HG03342 (cell line): ENCODE results near the gene PAPOLG.

ENCODE experiments used
- ATAC-seq: cut with Tn5 transposase; IDR thresholded peaks from one replicate; pipeline ENCODE4 v1.9.1; 2021; ENCODE audit warnings: mild to moderate bottlenecking, moderate library complexity; ENCODE audit not compliant: unreplicated experiment

PAPOLG gene

DNA sequence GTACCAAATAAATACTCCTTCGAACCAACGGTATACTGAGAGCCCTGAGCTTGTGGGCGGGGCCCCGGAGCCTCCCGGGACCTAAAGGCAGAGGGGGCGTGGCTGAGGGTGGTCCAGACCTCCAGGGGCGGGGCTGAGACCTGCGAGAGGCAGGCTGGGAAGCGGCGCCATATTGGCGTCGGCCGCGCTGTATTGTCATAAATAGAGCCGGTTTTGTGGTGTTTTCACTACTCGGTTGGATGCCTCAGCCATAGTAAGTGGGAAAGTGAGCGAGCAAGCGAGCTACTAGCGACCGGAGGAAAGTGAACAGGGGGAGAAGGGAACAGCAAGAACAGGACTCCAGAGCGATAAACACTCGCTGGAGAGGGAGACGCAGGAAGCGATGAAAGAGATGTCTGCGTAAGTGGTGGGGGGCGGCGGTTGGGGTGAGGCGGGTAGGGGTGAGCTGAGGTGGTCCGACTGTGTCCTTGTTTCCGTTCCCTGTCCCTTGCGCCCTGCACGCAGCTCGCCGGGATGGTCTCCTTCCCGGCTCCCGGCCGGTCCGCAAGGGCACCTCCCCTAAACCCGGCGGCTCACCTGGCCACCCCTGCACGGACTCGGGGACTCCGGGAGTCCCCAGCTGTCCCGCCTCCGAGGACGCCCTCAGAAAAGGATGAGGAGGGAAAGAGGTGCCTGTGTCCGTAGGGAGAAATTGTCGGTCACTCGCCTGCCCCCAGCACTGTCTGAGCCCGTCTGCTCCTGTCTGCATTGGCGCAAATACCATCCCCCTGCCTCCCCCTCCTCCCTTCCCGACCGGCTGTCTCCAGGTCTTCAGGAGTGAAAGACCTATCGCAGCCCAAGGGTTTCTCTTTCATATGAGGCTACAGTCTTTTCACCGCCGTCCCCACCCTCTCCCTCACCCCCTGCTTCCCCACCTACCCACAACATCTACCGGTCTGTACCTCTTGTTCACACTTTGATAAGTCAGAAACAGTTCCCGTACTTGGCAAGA is at the start of gene PAPOLG:
Gene PAPOLG, plus strand, starts transcription at position 172 of the 991 bp plus-strand sequence. Its CDS starts 211 bp downstream, at position 383.
- ATAC-seq, result peak; percentile 98

DNA sequence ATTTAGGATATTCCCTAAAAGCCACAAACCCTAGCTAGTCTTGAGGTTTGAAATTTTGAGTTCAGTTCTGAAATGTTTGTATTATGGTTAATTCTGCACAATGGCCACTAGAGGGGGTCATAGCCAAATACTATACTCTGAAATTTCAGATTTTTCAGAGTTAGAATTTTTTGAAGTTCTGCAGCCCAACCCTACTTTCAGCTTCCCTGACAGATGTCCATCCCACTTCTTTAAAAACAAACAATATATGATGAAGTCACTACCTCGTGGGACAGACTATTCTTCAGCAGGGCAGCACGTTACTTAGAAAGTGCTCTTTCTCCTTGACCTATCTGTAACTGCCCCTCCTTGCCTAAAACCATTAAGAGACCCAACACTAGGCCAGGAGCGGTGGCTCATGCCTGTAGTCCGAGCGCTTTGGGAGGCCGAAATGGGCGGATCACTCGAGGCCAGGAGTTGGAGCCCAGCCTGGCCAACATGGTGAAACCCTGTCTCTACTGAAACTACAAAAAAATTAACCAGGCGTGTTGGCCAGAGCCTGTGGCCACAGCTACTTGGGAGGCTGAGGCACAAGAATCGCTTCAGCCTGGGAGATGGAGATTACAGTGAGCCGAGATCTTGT is 48.2 kb upstream of the PAPOLG start:
- ATAC-seq, result peak; percentile 52

DNA sequence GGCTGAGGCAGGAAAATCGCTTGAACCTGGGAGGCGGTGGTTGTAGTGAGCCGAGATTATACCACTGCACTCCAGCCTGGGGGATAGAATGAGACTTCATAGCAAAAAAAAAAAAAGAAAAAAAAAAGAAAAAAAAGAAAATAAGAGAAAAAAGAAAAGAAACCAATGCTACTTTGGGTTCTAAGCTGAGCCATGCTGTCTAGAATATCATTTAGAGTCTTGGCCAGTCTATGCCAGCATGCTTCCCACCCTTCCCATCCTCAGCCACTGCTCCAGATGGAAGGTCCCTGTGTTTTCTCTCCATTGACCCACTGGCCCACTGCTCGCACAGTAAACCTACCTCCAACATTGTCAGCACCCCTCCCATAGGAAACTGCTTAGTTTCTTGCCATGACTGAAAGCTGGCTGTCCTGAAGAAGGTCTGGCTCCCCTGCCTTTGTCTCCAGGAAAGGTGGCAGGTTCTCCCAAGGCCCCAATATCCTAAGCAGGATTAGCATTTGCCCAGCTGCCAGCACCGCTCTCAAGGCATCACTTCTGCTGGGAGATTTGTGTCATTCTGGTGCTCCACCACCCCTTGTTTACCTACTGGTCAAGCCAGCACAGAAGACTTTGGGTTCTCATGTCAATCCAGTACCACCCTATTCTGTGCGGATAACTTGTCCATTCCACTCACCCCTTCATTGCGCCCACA is 47.3 kb upstream of the PAPOLG start:
- no peak for ATAC-seq

DNA sequence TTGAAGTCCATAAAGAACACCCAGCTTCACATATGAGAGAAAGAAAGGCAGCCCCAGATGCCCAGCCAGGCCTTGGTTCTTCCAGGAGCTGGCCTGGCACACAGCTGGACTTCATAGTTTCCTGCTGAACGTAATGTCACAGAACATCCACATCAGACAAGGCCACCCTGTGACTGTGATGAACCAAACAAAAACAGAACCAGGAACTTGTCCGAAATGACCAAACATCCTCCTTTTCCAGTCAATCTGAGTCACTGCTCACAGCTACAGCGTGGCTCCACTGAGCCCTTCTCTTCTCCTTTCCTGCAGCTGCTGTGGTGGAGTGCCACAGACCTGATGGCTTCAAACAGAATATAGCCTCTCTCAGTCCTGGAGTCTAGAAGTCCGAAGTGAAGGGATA is 45.4 kb upstream of the PAPOLG start:
- no peak for ATAC-seq

DNA sequence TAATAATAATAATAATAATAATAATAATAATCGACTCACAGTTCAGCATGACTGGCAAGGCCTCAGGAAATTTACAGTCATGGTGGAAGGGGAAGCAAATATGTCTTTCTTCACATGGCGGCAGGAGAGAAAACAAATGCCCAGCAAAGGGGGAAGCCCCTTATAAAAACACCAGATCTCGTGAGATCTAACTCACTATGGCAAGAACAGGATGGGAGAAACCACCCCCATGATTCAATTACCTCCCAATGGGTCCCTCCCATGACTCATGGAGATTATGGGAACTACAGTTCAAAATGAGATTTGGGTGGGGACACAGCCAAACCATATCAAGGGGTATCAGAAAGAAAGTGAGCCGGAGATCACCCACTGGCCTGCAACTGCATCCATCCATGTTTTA is 40.5 kb upstream of the PAPOLG start:
- ATAC-seq, result no peak

DNA sequence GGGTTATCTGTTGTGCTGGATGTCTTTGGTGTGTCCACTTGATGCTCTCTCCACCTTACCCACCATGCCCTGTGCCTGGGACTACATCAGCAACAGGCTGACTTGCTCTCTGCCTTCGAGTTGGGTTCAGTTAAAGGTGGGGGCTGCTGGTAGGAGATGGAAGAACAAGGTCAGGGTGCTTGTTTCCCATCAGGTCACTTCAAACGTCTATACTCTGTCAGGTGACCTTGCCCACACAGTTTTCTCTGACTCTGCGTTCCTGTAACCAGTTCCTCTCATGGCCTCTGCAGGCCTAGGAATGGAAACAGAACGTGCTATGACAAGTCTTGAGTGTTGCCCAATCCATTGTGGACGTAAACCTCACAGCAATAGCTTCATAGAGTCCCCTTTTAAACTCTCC is 38.4 kb upstream of the PAPOLG start:
- ATAC-seq, result no peak

DNA sequence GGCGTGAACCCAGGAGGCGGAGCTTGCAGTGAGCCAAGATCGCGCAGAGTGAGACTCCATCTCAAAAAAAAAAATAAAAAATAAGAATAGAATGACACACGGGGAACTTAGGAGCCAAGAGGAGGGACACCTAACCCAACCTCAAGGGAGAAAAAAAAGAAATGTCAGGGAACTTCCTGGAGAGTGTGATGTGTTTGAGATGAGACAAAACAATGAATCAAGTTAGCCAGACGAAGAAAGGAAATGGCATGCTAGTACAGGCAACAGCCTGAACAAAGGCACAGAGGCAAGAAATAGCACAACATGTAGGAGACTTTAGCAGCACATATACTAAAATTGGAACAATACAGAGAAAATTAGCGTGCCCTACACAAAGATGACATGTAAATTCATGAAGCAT is 36.7 kb upstream of the PAPOLG start:
- no peak for ATAC-seq

DNA sequence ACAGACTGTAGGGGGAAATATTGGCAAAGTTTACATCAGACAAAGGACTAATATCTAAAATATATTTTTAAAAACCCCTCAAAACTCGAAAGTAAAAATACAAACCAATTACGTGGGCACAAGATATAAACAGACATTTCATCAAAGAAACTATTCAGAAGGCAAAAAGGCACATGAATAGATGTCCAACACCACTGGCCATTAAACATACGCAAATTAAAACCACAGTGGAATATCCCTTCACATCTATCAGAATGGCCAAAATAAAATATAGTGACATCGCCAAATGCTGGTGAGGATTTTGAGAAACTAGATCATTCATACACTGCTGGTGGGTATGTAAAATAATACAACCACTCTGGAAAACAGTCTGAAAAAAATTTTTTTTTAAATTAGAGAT is 30.6 kb upstream of the PAPOLG start:
- no peak for ATAC-seq

DNA sequence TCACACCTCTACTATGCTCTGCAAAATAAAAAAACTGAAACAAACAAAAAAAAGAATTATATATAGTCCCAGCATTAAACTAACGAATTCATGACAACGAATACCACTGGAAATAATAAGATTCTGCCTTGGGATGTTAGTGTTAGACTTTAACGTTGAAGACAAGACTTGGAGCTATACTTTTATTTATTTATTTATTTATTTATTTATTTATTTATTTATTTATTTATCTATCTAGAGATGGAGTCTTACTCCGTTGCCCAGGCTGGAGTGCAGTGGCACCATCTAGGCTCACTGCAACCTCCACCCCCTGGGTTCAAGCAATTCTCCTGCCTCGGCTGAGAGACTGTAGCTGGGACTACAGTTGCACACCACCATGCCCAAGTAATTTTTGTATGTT is 27.2 kb upstream of the PAPOLG start:
- ATAC-seq, result no peak

DNA sequence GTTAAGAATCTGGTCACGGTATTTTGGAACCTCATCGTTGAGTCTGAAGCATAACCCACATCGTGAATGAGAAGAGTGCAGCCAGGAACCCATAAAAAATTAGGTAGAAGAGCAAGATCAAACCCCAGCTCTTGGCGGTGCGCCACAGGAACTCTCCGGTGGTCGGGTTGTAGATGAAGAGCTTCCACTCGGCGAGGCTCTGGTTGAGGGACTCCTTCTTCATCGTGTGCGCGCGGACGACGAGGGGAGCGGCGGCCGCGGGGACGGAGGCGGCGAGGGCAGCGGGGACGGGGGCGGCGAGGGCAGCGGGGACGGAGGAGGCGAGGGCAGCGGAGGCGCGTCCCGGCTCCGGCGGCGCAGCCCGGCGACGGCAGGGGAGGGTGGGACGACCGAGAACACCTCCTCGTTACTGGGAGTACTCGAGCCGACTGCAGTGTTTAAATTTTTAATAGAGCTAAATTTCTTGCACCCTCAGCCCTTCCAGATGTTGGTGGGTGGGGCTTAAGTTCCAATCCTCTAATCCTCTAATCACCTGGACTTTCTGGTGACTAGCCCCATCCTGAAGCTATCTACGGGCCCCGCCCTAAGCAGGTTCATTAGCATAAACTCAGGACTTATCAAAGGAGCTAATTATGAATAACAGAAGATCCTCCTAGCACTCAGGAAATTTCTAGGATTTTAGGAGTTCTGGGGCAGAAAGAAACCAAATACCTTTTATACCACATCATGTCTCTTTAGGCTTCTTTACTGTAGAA is 20.4 kb upstream of the PAPOLG start:
- ATAC-seq, result no peak

DNA sequence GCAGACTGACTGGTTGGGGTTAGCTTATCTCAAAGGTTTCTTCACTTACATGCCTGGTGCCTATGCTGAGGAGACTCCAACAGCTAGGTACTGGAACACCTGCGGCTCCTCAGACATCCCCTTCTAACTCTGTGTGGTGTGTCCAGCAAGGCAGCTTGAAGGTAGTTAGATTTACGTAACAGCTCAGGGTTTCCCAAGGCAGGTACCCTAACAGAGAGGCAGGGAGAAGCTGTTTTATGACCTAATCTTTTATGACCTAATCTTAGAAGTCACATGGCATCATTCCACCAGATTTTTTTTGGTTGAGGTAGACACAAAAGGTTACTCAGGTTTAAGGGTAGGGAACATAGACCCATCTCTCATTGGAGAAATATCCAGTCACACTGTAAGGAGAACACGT is 17.4 kb upstream of the PAPOLG start:
- no peak for ATAC-seq

DNA sequence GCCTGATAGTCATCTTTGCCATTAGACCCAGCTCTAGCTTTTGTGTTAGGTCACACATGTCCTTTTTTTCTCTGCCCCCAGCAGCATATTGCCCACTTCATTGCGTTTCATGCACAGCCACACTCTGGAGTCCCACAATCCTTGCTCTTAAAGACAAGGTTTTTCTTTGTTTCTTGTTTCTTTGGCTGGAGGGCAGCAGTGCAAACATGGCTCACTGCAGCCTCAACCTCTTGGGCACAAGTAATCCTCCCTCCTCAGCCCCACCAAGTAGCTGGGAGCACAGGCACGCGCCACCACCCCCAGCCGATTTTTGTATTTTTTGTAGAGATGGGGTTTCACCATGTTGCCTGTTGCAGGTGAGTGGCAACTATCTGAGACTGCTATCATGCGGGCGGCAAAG is 16.9 kb upstream of the PAPOLG start:
- ATAC-seq, result no peak

DNA sequence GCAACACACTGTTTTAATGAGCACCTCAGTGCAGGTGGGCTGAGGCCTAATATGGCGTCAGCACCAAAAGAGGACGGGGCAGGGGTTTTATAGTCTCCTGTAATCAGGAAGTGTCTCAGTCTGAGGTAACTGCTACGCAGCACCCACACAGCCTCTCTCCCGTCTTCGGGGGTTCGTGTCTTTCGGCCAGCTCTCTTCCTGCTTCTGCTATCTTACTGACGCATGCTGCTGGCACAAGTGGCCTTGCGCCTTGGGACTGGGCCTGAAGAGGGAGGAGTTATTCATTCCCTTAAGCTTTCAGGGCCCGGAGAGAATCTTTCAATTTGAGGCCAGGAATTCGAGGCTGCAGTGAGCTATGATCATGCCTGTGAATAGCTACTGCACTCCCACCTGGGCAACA is 14.5 kb upstream of the PAPOLG start:
- ATAC-seq, result no peak

DNA sequence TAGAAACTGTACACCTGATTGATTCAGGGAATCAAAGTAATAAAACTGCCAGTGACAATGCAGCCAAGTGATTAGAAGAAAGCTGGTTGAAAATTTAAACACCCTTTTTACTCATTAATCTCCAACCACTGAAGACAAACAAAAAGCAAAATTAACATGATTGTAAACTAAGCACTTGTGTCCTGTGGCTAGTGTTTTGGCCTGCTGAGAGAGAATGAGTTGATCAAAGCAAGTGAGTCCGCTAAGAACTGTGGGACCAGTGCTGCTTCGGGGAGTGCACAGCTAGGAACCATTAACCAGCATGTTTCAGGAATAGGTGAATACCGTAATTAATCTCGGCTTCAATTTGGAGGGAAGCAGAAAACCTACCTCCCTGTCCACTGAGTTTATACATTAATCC is 13.6 kb upstream of the PAPOLG start:
- no peak for ATAC-seq

DNA sequence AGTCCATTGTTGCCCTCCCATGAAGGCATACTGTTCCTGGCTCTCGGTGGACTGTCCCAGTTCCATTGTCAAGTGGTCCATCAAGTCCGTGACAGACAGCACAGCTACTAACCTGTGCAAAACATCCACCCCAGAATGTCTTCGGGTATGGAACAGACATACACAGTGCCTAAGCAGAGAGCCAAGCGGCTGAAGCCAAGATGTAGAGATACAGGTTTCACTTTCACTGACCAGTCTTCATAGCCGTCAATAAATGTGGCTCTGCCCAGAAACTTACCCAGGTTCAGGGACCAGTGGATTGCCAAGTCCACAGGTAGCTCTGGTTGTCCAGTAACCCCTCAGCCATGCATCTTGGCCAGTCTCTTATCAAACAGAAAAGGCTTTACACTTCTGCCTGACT is 10.7 kb upstream of the PAPOLG start:
- no peak for ATAC-seq

DNA sequence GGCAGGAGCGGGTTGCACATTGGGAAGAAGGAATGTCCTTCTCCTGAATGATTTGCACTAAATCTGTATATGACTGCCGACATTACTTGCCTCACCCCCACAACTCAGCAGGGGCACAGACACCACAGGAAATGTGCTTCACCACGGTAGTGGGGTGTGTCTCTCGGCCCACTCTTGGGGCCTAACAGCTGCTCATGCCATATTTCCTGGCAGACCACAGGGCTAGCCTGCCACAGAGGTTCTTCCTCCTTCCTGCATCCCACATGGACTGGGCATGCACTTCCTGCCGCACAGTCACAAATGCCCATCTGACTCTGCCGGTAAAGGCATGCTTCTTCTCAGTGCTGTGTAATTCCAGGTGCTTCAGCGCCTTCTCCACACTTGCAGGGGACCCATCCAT is 10.3 kb upstream of the PAPOLG start:
- no peak for ATAC-seq

DNA sequence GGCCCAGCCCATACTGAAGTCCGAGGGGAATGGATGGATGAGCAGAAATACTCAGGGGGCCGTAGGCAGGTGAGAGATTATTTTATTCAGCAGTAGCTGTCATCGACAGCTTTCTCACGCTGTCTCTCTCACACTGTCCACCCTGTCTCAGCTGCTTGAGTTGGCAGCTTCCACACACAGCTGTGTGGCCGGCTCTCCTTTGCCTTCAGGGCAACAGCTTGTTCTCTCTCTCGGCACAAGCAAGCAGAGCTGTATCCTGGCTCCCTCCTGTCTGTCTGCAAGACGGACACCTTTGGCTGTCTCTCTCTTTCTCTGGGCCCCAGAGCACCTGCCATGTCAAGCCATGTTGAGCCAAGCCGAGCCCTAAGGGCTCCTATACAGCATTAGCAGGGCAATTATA is 9.8 kb upstream of the PAPOLG start:
- ATAC-seq, result no peak

DNA sequence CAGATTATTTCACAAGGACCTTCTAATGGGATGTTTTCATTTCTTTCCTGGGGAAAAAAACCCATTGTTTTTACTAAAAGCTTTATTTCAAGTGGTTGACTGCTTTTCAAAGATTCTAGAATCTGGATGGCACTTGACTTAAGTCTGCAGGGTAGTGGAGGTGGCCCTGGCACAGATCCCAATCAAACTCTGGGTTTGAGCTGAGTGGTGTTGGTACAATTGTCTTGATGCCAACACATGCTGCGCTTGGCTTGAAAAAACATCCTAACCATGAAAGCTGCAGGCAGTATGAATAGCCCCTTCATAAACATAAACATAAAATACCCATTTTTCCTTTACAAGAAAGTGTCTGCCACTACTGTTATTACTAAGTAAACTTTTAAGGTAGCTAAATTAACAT is 3.6 kb downstream of the PAPOLG start:
- no peak for ATAC-seq

DNA sequence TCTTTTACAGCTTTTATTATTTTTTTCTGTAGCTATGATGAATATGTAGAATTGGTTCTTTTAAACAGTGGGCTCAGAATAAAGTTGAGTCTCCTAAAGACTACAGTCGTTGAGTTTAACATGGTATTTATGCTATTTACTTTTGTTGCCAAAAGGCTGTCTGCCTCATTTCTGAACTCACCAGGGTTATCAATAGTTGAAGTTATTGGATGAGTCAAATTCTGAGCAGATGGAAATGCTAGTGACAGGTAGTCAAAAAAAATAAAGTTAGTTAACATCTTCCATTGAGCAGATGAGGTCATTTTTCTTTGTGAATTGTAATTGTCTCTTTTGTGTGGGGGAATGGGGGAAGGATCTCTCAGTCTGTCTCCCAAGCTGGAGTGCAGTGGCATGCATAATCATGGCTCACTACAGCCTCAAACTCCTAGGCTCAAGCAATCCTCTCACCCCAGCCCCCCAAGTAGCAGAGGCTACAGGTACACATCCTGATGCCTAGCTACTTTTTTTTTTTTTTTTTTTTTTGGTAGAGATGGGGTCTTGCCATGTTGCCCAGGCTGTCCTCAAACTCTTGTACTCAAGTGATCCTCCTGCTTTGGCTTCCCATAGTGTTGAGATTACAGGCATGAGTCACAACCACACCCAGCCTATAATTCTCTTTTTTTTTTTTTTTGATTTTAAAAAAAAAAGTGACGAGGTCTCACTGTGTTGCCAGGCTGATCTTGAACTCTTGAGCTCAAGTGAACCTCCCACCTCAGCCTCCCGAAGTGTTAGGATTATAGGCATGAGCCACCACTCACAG is 8.9 kb downstream of the PAPOLG start:
- ATAC-seq, result no peak

DNA sequence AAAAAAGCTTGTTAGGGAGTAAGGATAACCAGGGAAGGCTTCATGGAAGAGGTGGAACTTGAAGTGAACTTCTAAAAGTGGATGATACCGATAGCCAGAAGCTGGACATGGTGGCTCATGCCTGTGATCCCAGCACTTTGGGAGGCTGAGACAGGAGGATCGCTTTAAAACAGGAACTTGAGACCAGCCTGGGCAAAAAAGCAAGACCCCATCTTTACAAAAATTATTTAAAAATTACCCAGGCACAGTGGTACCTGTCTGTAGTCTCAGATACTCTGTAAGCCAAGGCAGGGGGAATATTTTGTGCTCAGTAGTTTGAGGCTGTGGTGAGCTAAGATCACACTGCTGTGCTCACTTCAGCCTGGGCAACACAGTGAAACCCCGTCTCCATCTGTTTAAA is 10.2 kb downstream of the PAPOLG start:
- no peak for ATAC-seq
